ENCODE data around the gene DIABLO.

DIABLO gene

DNA sequence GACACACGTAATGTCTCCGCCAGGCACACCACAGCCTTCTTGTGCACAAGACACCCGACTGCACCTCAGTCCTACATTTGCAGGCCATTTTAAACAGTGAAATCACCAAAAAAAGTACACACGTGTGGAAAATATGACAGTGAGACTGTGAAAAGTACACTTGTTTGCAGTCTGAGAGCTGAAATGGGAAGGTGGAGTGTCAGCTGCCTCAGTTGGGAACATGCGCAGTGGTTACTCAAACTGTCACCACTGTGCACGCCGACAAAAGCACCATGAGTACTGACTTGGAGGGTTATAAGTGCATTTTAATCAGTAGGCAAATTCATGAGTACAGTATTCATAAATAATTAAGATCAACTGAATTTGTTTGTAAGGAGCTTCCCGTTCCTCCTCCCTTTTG lies 24.7 kb upstream of the DIABLO start:
- DNase-seq (ENCODE audit: low read depth in 1 of 2, low spot score in 1 of 2) = no peak
- H3K27ac ChIP-seq (replicated peaks) = no peak overlapping the region
- TF ChIP-seq GABPA (IDR thresholded peaks at IDR 0.05; ENCODE audit: low read depth) (no peak), SPI1 (IDR thresholded peaks at IDR 0.05; ENCODE audit: borderline replicate concordance, low read depth) (no peak), POLR2AphosphoS5 (IDR thresholded peaks at IDR 0.05; ENCODE audit: low read depth) (no peak)
- TF ChIP-seq, protein P1, sequence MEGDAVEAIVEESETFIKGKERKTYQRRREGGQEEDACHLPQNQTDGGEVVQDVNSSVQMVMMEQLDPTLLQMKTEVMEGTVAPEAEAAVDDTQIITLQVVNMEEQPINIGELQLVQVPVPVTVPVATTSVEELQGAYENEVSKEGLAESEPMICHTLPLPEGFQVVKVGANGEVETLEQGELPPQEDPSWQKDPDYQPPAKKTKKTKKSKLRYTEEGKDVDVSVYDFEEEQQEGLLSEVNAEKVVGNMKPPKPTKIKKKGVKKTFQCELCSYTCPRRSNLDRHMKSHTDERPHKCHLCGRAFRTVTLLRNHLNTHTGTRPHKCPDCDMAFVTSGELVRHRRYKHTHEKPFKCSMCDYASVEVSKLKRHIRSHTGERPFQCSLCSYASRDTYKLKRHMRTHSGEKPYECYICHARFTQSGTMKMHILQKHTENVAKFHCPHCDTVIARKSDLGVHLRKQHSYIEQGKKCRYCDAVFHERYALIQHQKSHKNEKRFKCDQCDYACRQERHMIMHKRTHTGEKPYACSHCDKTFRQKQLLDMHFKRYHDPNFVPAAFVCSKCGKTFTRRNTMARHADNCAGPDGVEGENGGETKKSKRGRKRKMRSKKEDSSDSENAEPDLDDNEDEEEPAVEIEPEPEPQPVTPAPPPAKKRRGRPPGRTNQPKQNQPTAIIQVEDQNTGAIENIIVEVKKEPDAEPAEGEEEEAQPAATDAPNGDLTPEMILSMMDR (IDR thresholded peaks at IDR 0.05; ENCODE audit: insufficient read depth, low read length) = no peak
- TF ChIP-seq, protein P2, sequence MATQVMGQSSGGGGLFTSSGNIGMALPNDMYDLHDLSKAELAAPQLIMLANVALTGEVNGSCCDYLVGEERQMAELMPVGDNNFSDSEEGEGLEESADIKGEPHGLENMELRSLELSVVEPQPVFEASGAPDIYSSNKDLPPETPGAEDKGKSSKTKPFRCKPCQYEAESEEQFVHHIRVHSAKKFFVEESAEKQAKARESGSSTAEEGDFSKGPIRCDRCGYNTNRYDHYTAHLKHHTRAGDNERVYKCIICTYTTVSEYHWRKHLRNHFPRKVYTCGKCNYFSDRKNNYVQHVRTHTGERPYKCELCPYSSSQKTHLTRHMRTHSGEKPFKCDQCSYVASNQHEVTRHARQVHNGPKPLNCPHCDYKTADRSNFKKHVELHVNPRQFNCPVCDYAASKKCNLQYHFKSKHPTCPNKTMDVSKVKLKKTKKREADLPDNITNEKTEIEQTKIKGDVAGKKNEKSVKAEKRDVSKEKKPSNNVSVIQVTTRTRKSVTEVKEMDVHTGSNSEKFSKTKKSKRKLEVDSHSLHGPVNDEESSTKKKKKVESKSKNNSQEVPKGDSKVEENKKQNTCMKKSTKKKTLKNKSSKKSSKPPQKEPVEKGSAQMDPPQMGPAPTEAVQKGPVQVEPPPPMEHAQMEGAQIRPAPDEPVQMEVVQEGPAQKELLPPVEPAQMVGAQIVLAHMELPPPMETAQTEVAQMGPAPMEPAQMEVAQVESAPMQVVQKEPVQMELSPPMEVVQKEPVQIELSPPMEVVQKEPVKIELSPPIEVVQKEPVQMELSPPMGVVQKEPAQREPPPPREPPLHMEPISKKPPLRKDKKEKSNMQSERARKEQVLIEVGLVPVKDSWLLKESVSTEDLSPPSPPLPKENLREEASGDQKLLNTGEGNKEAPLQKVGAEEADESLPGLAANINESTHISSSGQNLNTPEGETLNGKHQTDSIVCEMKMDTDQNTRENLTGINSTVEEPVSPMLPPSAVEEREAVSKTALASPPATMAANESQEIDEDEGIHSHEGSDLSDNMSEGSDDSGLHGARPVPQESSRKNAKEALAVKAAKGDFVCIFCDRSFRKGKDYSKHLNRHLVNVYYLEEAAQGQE (IDR thresholded peaks at IDR 0.05; ENCODE audit: insufficient replicate concordance, low read depth) = no peak
- no peak overlapping the region for H3K4me3 ChIP-seq (replicated peaks; ENCODE audit: insufficient read depth, low read length)
- no peaks in the 10 kb centered on the region for H3K27me3 ChIP-seq (ENCODE audit: insufficient read depth, poor library complexity, severe bottlenecking)

DNA sequence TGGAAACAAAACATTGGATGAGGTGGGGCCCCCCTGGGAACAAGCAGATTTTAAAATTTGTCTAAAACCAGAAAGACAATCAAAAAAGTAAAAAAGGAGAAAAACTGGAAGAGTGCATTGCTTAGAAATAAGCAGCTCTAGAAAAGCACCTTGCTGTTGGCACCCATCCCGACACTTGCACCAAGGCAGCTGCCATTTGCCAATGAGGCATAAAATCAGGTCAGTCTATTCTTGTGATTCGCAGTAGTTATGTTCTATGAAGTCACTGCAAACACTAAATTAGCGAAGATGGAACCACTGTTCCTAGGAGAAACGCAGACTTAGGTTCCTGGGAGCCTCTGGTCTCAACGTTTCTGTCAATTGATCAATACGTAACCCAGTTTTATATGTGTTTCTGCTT lies 24.2 kb upstream of the DIABLO start:
- Histone ChIP-seq H3K27ac (replicated peaks) (no peak overlapping the region), H3K4me3 (replicated peaks; ENCODE audit: insufficient read depth, low read length) (no peak overlapping the region), H3K27me3 (ENCODE audit: insufficient read depth, poor library complexity, severe bottlenecking) (no peaks in the 10 kb centered on the region)
- no peak for DNase-seq (ENCODE audit: low read depth in 1 of 2, low spot score in 1 of 2)
- TF ChIP-seq POLR2AphosphoS5 (IDR thresholded peaks at IDR 0.05; ENCODE audit: low read depth) (no peak), SPI1 (IDR thresholded peaks at IDR 0.05; ENCODE audit: borderline replicate concordance, low read depth) (no peak), GABPA (IDR thresholded peaks at IDR 0.05; ENCODE audit: low read depth) (no peak)
- TF ChIP-seq, protein P1 (IDR thresholded peaks at IDR 0.05; ENCODE audit: insufficient read depth, low read length) = no peak
- TF ChIP-seq, protein P2 (IDR thresholded peaks at IDR 0.05; ENCODE audit: insufficient replicate concordance, low read depth) = no peak

DNA sequence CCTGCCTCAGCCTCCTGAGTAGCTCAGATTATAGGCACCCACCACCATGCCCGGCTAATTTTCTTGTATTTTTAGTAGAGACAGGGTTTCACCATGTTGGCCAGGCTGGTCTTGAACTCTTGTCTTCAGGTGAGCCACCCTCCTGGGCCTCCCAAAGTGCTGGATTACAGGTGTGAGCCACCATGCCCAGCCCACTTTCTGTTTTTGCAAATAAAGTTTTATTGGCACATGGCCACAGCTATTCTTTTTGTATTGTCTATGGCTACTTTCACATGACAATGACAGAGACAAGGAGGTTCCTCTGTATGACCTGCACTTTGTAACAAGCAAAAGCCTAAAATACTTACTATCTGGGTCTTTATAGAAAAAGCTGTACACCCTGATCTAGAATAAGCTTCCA lies 19.7 kb upstream of the DIABLO start:
- DNase-seq (ENCODE audit: low read depth in 1 of 2, low spot score in 1 of 2) = no peak
- Histone ChIP-seq H3K27ac (replicated peaks) (no peak overlapping the region), H3K4me3 (replicated peaks; ENCODE audit: insufficient read depth, low read length) (no peak overlapping the region), H3K27me3 (ENCODE audit: insufficient read depth, poor library complexity, severe bottlenecking) (no peaks in the 10 kb centered on the region)
- TF ChIP-seq, protein P2 (IDR thresholded peaks at IDR 0.05; ENCODE audit: insufficient replicate concordance, low read depth) = no peak
- TF ChIP-seq POLR2AphosphoS5 (IDR thresholded peaks at IDR 0.05; ENCODE audit: low read depth) (no peak), SPI1 (IDR thresholded peaks at IDR 0.05; ENCODE audit: borderline replicate concordance, low read depth) (no peak), GABPA (IDR thresholded peaks at IDR 0.05; ENCODE audit: low read depth) (no peak)
- TF ChIP-seq, protein P1 (IDR thresholded peaks at IDR 0.05; ENCODE audit: insufficient read depth, low read length) = no peak
